Activated naive CD4-positive, alpha-beta T cell (primary cell): ENCODE measurements around the gene SYCE1L.
"Not testable (repeated sequence)": the region's sequence is repeated elsewhere in the genome, so short reads cannot be mapped to it uniquely, and the experiment has no call there.

Experiments
- DNase-seq, 4 experiments: peaks; one replicate each; lab custom pipeline; 2025; lab: John Stamatoyannopoulos, UW

Gene SYCE1L

DNA sequence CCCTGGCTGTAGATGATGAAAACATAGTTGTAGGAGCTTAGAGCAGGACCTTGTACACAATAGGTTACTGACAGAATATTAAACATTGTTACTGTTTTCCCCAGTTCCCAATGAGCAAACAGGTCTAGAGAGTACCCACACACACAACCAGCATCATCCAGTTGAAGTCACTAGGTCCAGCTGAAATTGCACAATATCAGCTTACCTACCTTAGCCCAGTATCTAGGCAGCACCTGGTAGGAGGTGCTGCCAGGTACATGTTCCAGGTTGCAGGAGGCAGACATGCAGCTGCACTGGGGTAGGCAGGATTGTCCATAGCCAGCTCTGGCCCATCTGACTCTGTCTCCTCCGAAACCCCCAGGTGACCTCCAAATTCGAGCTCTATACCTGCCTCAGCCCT, 1.5 kb upstream of the SYCE1L start:
- DNase-seq: no peak

DNA sequence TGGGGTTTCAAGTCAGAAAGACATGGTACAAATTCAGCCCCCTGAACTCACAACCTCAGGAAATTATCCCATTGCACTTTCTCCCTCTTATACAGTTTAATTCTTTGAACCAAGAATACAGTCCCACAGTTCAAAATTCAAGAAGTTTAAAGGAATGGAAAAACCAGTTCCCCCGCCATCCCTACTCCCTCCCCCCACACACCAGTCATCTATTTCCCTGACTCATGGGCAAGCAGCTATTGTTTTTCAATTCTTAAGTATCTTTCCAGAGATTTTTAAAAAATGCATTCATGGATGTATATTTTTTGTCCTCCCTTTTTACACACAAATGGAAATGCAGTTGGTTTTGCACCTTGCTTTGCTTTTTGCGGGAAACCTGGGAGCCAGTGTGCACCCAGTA, 7.3 kb downstream of the SYCE1L start:
- no peak for DNase-seq

DNA sequence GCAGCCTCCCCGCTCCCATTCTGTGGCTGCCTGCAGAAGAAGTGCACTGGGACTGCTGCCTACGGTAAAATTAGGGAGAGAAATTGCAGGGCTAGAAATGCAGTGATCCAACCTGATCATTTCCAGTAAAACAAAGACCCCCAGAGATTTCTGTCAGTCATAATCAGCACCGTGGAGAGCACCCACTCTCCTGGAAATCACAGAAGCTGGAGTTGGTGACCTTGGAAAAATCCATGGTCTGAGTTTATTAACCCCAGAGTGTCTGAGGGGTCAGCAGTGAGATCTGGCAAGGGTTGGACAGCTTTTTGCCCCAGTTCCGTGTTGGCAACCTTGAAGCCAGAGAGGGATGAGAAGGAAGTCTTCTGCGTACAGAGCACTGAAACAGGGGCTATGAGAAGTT, 7.8 kb downstream of the SYCE1L start:
- no peak for DNase-seq

DNA sequence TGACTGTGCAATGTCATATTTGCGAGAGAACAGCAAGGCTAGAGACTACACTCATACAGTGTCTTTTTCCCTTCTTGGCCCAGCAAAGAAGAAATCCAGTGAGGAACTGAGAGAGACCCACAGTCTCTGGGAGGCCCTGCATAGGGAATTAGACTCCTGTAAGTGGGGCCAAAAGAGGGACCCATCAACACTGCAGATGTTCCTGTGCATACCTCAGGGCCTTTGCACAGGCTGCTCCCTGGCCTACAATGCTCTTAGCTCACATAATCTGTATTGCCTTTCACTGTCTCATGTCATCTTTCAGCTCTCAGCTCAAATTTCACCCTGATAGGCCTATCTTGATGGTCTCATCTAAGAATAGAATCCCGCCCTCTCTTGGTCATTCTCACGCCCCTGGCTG, 9.2 kb downstream of the SYCE1L start:
- no peak for DNase-seq

DNA sequence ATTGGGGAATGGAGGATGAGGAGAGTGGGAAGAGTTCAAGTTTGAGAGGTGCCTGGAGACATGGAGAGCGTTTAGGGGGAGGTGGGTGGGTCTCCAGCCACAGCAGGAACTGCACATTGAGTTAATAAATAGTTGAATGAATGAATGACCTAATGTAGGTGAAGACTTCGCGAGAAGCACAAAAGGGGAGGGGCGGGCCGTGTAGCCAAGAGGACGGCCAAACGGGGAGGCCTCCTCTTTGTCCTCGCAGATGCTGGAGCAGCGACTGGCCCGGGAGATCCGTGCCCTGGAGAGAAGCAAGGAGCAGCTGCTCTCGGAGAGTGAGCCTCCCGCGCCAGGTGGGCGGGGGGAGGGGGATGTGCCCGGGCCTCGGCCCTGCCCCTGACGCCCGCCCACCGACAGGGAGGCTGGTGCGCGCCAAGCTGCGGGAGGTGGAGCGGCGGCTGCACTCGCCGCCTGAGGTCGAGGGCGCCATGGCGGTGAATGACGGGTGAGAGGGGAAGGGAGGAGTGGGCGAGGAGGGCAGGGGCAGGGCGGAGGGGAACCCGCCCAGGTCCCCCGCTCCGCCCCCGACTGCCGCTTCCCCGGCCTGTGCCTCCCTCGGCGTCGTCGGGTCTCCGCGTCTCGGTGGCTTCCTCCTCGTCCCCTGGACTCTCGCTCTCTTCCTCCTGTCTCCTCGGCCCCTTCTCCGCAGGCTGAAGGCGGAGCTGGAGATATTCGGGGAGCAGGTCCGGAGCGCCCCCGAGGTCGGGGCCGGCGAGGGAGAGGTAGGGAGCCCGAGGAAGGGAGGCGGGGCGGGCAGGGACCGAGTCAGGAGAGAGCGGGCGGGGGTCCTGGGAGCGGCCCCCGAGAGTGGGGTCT, 12.9 kb downstream of the SYCE1L start:
- peak; percentile 31 to 74 (median 42) for DNase-seq

DNA sequence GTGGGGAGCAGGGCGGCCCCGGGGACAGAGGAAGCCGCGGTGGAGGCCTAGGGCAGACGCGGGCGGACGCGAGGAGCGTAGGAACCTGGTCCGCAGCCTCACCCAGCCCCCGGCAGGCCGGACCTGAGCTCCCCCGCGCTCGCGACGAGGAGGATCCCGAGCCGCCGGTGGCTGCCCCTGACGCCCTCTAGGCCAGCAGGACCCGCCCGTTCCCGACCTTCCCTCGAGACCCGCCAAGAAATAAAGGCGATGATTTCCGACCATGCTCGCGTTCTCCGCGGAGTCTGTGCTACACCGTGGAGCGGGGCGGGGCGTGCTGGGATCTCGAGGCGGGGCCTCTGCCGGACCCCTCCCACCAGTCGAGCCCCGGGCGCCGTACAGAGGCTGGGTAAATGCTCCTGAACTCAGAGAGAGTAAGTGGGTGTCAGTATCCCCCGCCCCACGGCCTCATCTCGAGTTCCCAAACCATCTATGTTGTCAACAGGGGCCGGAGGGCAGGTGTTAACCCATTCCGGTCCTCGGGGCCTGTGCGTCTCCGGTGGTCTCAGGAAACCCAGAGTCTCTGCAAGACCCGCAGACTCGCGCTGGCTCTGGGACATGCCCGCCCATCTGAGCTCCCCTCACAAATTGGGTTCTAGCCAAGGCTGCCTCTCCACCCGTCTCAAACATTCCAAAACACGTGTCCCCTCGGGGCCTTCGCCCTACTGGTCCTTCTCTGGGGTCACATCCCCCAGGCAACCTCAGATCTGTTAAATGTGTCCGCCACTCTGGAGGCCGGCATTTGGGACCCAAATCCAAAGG, 13.7 kb downstream of the SYCE1L start:
- DNase-seq: peak; percentile 36 to 69 (median 56)

DNA sequence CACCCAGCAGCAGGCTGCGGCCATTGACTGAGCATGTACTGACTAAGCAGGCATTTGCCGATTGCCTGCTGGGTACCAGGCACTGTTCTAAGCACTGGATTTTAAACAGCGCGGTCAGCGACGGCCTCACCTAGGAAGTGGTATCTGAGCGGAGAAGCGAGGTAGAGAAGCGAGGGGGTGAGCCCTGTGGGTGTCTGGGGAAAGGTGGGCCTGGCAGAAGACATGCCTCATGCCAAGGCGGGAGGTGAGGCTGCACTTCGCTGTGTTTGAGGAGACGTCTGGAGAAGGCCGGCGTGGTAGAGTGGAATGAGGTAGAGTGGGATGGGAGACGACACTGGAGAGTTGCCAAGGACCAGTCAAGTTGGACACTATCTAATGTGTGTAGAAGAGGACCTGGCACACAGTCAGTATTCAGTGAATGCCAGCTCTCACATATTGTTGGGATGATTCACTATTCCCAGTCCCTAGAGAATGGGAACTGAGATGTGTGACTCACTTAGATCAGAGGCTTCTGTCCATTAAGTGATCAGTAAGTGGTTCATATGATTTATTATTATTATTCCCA, 14.4 kb downstream of the SYCE1L start:
- DNase-seq: no peak

DNA sequence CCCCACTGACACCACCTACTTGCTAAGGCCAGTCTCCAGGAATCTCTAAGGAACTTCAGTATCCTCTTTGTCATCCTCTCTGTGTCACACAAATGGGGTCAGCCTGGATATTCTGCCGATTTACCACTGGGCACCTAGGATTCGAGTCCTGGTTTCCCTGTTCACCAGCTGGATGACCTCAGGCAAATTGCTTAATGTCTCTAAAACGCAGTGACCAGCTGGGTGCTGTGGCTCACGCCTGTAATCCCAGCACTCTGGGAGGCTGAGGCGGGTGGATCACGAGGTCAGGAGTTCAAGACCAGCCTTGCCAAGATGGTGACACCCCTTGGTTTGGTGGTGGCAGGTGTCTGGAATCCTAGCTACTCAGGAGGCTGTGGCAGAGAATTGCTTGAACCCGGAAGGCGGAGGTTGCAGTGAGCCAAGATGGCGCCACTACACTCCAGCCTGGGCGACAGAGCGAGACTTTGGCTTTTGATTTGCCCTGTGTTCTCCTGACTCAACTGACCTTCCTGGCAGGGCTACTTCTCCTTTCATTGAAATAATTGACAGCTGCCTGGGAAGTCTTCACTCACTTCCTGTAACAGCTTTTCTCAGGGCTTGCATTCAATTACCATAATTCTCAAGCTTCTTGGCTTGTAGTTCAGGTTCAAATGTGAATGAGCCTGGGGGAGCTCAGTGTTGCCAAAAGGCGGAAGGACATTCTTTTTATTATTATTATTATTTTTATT, 15.4 kb downstream of the SYCE1L start:
- DNase-seq: no peak

DNA sequence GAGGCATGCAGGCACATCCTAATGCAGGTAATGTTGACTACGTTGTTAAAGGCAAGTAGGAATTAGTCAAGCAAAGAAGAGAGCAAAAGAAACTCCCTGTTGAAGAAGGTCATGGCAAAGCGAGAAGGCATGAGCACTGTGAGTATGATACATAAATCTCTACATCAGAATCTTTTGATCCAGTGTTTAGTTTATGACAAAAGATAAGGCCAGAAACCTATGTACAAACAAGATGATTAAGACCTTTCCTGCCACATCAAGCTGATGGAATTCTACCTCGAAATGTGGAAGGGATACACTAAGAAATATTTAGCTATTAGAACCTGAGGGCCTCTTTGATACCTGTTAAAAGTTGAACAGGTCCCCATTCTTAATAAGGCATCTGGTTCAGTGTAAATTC, 20.2 kb downstream of the SYCE1L start:
- no peak for DNase-seq

DNA sequence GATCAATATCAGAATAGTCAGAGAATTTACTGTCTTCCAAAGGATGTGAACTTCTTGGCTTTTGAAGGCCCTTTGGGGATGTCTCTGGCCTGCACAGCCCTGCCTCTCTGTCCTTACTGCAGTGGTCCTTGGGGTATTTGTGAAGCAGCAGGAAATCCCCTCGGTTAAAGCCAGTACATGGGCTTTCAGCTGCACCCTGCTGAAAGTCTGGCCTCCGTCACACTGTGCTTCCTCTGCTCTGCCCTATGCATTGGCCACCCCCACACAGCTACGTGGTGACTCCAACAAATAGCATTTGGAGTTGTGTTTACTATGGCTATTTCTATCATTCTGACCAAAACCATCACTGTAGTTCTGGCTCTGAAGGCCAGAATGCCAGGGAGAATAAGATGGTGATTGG, 21.2 kb downstream of the SYCE1L start:
- DNase-seq: no peak

DNA sequence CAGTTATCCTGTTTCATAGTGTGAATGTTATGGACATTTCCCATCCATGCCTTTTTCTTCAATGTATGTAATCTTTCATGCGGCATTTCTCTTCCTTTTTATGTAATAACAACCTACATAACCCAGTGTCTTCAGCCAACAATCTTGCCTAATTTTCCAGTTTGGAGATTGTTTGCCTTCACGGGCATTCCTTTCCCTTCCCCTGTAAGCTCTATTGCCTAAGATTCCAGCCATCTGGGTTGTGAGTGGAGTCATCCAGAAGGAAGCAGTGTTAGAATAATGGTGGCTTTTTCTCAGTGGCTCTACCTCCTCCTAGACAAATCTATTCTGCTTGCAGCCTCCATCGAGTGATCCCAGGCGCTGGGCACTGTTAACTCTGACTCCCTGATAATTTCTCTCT, 22.3 kb downstream of the SYCE1L start:
- no peak for DNase-seq

DNA sequence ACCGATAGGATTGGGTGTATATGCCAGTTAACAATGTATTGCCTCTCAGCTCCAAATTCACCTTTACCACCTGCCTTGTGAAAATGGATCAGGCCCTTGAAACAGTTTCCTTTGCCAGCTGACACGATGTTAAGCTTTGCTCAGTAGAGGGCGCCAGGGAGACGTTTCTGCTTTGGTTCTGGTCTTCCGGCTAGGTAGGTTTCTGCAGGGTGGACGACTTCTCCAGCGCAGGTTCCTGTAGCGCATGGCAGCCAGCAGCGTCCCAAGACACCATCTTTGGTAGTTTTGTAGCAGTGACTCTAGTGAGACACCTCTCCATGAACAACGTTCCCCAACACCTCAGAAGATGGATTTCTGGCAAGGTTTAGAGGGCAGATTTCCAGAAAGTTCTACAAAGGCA, 24.0 kb downstream of the SYCE1L start:
- peak in 1 of 4 experiments; percentile 7 for DNase-seq

DNA sequence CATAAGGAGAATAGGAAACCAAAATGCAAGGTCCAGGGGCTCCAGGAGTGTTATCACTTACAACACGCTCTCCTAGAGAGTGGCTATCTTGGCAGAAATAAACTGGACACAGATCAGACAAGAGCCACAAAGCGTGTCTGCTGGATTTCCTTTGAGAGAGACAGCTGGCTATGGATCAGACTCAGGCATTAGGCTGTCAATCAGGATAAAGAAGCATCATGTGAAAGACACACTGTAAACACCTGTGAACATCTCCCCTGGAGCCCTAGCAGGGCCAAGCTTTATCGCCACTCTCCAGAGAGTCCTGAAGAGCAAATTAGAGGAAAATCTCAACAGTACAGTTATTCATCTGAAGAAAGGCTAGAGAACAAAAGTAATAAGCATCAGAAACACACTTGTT, 26.0 kb downstream of the SYCE1L start:
- no peak for DNase-seq

DNA sequence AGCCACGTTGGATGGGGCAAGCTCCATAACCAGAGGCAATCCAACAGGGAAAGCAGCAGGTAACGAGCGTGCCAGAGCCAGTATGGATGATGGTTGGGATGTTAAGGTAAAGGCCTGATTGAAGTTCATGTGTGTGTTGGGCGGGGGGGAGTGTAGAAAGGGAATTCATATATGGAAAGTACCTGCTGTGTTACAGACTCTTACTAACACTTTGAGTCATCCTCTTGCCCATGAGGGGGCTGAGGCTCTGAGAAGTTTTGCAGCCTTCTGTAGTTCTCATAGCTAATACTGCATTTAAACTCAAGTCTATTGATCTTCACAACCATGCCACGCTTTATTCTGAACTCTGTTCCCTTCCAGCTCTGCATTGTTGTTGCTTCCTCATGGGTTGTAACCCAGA, 28.5 kb downstream of the SYCE1L start:
- no peak for DNase-seq

DNA sequence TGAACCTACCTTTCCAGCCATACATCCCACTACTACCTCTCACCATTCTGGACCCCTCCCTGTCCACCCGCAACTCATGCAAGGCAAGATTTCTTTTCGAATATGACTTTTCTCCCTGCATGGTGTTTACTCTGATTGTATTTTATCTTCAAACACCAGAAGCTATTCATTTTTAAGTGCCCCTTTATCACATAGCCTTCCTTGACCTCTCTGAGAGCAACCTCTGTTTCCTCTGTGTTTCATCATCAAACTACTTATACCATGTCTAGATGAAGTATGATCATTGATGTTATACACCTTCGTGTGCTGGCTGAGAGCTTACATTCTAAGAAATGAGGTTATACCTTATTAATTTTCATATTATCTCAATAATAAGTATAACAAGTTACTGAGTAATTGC, 31.8 kb downstream of the SYCE1L start:
- no peak for DNase-seq

DNA sequence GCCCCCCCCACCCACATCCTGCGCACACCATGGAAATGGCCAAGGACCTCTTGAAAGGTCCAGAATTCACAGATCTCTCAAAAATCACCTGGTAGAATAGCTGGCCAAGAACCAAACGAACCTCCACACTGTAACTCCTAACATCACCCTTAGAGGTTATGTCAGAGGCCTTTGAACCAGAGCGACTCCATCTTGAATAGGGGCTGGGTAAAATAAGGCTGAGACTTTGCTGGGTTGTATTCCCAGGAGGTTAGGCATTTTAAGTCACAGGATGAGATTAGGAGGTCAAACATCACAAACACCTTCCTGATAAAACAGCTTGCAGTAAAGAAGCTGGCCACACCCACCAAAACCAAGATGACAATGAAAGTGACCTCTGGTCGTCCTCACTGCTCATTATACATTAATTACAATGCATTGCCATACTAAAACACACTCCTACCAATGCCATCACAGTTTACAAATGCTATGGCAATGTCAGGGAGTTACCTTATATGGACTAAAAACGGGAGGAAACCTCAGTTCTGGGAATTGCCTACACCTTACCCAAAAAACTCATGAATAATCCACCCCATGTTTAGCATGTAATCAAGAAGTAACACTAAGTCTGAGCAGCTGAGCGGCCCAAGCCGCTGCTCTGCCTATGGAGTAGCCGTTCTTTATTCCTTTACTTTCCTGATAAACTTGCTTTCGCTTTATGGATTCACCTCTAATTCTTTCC, 34.8 kb downstream of the SYCE1L start:
- no peak for DNase-seq

DNA sequence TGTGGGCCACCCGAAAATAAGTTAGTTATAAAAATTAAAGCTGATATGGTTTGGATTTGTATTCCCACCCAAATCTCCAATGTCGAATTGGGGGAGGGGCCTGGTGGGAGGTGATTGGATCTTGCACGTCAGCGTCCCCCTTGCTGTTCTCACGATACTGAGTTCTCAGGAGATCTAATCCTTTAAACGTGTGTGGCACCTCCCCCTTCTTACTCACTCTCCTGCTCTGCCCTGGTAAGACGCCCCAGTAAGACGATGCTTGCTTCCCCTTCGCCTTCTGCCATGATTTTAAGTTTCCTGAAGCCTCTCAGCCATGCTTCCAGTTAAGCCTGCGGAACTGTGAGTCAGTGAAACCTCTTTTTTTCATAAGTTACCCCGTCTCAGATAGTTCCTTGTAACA, 35.4 kb downstream of the SYCE1L start:
- no peak for DNase-seq

DNA sequence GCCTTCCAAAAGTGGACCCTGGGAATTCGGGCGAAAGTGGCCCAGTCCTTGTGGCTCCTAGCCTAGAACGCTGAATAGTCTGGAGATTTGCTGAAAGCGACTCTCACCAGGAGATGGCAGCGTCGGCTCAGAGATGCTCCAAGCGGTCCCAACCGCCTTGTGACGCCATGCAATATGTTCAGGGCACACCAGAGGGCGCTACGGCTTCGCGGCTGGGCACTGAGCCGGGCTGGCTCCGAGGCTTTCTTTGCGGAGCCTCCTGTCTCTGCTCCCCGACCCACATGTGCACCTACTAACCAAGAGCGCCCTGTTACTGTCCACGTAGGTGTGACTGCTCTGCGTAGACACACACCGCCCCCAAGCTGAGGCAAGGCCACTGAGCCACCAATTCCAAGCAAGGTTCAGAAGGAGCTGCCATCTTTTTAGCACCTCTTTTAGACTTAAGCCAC, 36.9 kb downstream of the SYCE1L start:
- DNase-seq: peak; percentile 73 to 84 (median 82)

DNA sequence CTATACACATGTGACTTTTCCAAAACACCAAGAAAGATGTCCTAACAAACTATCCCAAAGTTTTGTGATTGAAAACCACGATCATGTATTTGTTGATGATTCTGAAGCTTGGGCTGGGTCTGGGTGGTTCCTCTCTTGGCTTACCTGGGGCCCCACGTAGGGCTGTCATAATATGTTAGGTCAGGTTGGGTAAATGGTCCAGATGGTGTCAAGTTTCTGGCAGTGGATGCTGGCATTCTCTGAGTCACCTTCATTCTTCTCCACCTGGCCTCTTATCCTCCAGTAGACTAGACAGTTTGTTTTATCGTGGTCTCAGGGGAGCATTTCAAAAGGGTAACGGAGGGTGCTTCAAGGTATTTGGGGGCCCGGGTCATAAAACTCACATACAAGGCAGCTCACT, 39.4 kb downstream of the SYCE1L start:
- no peak for DNase-seq

DNA sequence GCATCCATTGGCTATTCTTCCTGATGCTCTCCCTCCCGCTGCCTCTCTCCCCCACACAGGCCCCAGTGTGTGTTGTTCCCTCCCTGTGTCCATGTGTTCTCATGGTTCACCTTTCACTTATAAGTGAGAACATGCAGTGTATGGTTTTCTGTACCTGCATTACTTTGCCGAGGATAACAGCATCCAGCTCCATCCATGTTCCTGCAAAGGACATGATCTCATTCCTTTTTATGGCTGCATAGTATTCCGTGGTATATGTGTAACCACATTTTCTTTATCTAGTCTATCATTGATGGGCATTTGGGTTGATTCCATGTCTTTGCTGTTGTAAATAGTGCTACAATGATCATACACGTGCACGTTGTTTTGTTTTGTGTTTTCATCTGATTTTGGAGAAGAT, 43.3 kb downstream of the SYCE1L start:
- not testable (repeated sequence) for DNase-seq

DNA sequence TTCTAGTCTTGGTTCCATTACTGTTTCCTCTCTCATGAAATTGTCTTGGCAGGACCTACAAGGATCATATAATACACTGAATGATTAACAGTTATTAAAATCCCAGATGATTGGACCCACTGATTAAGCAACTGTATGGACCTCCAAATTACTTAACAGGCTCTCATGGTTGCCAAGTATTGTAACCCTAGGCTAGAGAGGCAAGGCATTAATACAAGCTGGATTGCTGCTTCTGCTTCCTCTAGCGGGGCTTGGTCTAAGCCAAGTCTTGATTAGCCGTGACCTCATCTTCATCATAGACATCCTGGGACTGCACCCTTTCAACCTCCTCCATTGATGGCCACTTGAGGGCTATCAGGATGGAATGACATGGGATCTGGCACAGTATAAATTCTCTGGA, 46.9 kb downstream of the SYCE1L start:
- DNase-seq: no peak

DNA sequence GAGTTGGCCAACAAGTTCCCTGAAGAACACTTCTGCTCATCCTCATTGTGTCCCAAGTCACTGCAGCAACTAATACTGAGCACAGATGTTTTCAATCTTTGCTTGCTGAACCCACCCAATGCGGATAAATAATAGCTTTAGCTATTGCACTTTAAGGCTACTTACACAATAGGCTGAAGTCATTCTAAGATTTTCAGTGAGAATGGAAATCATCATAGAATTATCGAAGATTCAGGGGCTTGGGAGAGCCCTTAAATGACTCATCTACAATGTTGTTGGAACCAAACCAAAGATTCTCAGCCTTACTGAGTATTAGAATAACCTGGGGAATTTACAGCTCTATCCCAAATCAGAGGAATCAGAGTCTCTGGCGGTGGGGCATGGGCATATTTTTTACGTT, 51.2 kb downstream of the SYCE1L start:
- DNase-seq: no peak
